Fibroblast of skin of left biceps (primary cell): ENCODE measurements around the gene ST6GALNAC3.
A peak's percentile ranks its signal among the peaks of the same experiment; 100 is the strongest.

Source experiments
- DNase-seq, 2 experiments: peaks; one replicate each; pipeline ENCODE4 v3.0.0-alpha.2; 2013; ENCODE audit warnings: low read depth in 2 of 2

Gene ST6GALNAC3

DNA sequence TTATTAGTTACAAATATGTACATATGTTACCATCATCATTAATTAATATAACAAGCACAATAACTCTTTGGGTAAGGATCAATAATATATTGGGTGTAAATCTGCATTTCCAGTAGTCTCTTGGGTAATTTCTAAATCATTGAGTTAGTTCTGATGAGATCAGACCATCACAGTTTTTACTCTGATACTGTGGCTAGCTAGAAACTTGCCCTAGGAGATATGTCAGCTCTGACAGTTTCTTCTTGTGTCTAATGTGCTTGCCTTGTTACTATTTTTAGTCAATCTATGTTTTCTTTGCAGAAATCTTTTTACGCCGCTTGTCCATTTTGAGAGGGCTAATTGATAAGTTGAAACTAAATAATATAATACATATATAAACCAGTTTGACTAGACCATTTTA, 507.2 kb downstream of the ST6GALNAC3 start:
- DNase-seq = no peak

DNA sequence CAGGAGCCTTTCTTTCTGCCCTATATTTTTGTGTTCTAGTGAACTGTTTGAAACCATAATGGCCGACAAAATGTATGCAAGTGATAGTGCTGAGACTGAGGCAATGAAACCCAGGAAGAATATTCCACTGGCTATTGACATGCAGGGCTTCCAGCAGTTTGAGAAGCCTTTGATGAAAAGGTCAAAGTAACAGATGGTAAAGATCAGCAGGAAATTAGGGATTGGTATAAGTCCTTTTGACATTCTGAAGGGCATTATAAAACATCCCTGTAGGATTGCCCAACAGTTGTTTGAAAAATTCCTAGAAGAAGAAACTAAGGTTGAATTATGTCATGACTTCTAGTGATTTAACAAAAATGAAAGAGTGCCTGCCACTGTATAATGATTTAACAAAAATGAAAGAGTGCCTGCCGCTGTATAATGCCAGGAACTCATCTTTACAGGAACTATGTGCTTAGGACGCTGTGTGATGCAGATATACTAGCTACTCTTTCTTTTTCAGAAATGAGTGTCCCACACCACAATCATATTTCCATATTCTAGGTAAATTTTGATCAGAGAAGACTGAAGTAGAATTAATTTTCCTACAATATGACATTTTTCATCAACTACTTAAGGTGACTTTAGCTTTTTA, 508.8 kb downstream of the ST6GALNAC3 start:
- DNase-seq = no peak

DNA sequence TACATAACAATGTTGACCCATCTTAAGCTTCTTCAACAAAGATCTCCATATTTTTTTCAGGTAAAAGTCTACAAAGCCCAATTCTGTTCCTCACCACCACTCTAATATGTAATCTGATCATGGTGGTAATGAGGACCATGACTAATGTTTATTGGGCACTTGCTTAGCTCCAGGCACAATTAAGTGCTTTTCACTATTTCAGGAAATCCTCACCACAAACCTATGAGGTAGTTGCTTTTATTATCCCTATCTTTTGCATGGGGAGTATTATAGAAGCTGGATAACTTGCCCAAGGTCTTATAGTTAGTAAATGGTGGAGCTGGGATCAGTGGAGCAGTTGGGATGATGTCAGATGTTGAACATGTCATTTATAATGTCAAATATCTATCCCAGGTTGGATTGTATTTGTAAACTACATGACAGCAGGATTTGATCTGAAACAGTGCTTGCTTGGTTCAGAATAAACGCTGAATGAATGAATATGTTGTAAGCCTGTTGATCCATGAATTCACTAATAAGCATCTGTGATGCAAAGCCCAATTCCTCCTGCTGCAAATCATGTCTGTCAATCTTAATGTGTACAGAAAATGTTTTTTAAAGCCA, 509.4 kb downstream of the ST6GALNAC3 start:
- no peak for DNase-seq

DNA sequence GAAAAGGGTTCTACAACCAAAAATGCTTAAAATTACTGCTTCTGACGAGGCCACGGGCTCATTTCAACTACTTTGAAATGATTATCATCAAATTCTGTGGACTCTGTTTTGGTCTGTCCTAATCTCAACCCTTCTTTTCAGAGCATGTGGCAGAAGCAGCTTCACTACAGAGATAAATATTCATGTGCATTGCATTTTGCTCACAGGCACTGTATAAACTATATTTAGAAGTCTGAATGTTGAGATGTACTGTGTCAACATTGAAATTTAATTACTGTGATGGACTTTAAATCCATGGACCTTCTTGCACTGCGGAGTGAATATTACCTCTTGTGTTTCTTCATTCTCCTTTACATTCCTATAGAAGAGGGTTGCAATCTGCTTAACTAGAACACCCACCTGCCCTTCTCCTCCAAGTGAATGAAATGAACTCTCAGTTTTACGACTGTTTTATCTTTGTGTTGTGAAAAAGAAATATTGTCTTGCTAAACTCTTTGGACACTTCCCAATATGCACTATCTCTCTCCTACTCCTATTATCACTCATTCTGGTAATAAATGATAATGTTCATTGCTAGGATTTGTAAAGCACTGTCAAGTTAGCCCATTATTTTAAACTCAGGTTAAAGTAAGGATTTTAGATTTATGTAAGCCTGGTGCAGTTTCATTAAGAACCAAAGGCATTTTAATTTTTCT, 511.6 kb downstream of the ST6GALNAC3 start:
- no peak for DNase-seq

DNA sequence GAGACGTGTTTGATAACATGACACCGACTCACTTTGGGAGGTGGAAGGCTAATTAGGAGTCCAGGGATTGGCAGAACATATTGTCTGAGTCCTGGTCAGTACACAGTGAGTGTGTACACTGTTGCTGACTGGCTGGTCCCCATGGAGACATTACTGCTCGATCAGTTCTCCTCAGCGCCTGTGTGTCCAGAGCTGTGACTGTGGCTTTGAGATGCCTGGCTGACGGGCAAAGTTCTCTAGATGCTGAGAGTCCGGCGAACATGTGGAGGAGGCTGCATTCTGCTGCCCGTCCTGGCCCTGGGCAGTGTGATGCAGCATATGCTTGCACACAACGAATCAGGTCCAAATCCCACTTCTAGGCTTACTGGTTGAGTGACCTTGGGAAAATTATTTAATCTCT, 512.7 kb downstream of the ST6GALNAC3 start:
- no peak for DNase-seq

DNA sequence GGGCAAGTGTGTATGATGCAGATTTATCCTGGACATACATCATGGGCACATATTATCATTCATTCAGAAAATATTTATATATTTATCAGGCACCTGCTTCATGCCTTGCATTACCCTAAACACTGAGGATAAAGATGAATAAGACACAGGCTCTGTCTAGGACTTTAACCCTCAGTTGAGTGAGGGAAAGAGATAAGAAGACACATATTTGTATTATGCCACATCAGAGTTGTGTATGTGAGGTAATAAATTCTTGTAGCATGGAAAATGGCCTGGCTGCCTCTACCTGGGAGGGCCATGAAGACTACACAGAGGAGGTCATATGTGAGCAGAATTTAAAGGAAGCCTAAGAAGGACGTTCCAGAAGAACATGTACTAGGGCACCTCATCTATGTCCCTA, 516.9 kb downstream of the ST6GALNAC3 start:
- DNase-seq = no peak

DNA sequence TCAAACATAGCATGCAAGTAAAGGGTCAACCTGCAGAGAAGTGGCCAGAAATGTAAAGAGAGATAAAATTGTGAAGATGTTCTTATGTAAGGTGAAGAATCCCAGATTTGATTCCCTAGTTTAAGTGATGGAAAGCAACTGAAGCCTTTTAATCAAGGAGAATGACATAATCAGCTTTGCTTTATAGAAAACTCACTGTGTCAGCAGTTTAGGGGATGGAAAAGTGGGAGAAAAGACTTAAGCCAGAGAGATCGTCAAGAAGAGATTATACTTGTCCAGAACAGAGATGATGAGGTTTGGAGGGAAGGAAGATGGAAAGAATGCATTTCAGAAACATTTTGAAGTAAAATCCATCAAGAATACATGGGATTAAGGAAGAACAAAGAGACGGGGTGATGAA, 517.4 kb downstream of the ST6GALNAC3 start:
- DNase-seq = no peak

DNA sequence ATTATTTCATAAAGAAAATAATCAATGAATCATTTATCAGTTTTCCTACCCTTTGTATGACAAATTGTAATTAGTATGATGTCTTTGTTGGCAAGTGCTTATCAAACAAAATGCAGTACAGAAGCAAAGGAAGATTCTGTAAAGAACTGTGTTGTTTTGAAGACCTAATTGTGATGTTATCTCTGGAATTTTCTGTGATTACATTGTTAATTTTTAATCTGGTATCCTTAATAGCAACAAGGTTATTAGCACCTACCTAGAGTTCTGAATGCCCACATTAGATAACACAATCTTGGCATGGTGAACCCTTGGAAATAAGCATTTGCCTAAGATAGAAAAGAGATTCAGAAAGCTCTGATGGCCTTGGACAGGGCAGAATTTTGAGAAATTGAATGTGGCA, 518.6 kb downstream of the ST6GALNAC3 start:
- no peak for DNase-seq

DNA sequence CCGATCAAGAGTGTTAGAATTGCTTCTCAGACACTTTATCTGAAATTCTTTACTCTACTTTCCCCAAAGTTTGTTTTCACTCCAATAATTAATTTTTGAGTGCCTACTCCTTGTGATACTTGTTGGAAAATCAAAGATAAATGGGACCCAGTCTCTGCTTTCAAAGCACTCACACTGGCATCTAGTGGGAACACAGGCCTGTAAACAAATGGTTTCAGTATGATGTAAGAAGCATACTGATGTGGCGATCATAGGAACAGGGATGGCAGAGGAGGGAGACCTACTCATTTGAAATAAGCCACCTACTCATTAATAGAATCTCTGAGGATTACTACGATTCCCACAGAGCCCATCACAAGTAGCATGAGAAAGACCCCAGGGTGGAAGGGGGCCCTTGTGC, 519.1 kb downstream of the ST6GALNAC3 start:
- no peak for DNase-seq

DNA sequence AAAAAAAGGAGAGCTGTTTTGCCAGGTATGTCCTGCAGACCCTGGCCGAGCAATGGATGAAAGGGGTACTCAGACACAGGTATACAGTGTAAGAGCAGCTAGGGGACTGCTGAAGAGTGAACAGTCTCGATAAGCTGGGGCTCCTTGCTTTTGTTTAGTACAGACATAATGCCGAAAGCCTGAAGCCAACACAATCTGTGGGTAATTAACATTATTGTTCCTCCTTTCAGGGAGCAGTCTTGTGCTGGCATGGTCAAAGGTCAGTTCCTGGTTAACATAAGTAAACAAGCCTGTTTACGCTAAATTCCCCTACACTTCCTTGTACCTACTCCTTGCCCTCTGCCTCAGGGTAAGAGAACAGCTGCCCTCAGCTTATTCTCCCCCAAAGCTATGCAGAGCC, 520.5 kb downstream of the ST6GALNAC3 start:
- no peak for DNase-seq

DNA sequence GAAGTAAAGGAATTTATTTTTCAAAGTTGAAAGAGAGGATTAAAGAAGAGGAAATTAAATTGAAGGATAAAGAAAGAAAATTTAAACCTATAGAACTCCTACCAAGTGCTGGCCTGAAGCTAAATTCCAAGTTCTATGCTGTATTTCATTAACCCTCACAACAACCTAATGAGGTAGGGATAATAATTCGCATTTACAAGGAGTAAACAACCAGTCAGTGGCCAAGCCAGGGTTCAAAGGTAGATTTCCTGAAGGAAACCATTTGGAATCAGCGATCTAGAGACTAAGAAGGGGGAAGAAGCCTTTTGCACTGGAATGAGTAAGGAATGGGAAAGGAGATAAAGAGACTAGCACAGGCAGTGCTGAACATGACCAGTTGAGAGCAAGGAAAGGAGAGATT, 526.9 kb downstream of the ST6GALNAC3 start:
- DNase-seq = no peak

DNA sequence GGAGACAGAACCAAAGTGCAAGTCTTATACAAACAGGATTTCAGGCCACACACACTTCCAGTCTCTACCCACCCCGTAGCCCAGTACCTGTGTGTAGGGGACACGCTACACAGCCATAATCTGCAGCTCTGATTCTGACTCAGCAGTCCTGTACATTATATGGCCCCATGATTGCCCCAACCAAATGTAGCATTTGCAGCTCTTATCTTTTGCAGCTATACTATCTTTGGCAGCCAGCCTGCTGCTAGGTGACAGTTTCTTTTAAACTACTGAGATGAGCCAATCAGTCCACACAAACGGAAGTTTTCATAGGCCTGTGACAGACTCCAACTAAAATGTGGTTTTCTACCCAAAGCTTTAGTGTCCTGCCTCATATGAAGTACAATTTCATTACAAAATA, 533.2 kb downstream of the ST6GALNAC3 start:
- no peak for DNase-seq

DNA sequence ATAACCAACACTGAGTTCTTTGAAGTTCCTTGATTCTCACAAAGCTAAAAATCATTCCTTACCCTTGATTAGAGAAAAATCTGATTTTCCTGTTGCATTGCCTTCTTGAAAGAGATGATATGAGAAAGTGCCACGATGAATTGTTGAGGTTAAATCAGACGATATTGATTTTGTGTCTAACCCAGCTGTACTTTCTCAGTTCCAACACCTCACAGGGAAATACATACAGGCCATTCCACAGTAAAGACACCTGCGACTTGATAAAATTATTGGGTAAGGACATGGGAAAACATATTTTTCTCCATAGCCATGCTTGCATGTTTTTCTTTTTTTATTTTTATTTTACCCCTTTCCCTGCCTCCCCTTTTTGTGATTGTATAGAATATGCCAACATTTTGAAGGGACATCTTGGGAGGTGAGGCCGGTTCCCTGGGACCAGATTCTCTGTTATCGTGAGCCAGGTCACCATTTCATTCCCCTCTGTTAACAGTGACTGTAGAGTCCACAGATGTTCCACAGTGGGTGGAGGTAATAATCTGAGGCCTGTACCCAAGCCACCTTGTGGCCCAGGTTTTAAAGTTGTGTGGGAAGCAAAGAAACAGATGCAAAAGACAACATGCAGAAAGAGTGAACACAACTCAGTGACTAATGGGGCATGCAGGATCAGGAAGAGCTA, 537.4 kb downstream of the ST6GALNAC3 start:
- no peak for DNase-seq

DNA sequence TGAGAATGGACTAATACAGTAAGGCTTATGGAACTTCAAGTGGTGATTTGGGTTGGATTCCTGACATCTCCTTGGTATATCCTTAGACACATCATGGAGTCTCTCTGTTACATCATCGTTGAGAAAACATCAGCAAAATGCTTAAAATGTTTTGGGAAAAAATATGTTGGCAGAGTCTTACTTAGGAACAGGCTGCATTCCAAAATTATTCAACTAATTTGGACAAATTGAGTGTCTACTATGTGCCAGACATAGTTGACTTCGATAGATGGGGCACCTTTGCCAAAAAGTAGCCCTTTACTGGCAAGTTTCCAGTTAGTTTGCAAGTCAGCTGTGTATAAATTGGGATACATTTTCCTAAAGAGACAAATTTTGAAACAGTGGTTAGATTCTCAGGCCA, 539.3 kb downstream of the ST6GALNAC3 start:
- DNase-seq = no peak

DNA sequence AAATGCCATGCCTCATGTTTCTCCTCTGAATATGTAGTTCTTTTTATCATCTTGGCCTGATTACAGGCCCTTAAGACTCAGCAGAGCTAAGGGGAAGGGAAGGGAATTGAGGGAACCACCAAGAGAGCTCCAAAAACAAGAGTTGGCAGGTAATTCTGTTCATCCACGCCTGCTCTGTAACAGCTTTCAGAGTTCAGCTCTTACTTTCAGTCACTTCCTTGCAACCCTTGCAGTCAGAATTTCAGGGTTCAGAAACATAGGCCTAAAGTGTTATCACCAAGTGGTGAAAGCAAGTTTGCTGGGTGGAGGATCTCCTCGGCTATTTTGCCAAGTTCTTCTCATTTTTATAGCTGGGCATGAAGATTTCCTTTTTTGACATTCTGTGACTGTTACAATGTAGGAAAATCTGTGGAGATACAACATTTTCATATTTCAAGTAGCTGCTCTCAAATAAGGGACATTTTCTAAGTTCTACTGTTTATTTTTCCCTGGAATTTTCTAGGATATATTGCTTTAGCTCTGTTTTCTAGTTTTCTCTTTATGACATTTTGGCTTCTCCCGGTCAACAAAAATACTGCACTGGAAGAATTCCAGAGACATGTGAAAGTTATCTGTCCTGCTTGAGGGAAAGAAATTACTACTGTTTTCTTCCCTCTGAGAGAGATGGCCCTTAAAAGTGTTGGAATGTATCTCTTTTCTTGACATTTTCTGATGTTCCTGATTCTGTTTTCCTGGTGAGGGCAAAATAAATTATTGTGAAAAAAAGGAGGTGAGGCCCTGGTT, 540.9 kb downstream of the ST6GALNAC3 start:
- DNase-seq = no peak

DNA sequence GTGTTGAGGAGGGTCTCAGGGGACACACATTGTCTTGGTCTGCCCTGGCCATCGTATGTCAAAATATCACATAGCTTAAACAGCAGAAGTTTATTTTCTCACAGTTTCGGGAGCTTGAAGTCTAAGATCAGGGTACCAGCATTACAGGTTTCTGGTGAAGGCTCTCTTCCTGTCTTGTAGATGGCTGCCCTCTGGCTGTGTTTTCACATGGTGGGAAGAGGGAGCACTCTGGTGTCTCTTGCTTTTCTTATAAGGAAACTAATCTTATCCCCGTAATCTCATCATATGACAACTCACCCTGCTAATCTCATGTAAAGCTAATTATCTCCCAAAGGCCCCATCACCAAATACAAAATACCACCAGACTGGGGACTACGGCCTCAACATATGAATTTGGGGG, 545.8 kb downstream of the ST6GALNAC3 start:
- DNase-seq = no peak

DNA sequence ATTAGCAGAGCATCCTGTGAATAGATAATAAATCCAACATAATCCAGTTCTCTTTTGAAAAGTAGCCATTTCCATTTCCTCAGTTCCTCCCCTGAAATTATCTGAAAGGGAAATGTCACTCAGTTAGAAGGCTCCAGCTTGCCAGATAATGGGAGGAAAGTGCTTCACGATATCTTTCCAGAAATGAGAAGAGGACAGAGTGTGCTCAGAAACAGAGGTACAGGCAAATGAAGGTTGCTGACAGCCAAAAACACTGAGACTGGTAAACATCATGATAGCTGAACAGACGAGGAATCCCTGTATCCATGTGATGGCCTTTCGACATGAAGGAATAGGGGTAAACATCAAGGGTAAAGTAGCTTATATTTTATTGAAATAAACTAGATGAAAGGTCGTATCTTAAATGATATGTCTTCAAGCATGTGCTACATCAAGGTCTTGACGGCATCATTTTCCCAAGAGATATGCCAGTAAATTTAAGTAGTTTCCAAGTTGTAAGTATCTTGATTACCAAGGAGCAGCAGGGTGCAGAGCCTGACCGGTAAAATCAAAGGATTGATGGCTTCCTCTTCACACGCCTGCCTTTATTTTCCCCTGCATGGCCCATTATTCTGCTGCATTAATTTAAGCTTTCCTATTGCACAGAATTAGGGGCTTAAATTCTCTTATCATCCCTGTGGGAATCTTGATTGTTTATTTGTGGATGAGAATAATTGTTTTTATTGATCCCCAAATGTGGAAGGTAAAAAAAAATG, 548.4 kb downstream of the ST6GALNAC3 start:
- DNase-seq = no peak

DNA sequence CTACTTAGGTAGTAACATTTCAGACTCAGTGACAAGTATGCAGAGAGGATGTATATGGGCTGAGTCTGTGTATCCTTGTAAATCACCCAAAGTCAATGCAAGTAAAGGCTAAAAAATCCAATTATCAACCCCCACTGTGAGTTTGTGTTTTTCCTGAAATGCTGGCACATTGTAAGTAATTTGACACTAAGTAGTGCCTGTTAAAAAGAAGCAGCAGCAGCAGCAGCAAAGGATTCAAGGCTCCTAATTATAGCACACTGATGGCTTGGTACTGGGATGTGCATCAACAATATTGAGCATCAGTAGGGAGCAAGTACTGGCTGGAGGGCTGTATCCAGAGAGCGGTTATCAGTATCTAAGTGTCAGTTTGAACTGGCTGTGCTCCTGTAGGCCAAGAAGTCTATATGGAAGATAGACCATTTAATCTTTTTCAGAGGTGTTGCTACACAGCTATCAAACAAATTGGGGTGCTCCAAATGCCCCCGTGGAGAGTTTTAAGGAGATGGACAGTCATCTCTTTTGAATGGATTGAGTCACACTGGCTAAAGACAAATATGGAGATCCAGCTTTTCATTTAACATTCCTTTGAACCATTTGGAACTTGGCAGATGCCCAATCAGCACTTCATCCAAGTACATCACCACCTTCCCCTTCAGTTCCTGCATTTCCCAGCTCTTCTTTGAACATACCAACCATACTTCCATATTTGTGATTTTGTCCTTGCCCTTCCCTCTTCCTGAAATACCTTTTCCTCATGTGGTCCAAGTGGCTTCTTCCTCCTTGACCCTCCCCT, 551.5 kb downstream of the ST6GALNAC3 start:
- DNase-seq = peak; percentile 48

DNA sequence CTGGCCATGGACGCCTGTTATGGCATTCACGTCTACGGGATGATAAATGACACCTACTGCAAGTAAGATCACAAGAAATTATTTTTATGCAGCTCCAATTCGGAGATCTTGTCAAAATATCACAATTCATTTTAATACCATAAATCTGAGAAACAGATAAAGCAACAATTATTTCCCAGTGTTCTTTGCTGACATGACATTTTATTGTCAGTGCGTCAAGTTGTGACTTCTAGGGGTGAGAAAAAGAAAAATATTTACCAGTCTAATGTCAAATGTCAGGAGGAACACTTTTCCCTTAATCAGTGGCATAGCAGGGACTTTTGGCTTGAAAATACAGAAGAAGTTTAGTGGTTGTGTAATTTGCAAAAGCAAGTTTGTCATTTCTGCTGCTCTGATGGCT, 553.0 kb downstream of the ST6GALNAC3 start:
- DNase-seq = no peak

DNA sequence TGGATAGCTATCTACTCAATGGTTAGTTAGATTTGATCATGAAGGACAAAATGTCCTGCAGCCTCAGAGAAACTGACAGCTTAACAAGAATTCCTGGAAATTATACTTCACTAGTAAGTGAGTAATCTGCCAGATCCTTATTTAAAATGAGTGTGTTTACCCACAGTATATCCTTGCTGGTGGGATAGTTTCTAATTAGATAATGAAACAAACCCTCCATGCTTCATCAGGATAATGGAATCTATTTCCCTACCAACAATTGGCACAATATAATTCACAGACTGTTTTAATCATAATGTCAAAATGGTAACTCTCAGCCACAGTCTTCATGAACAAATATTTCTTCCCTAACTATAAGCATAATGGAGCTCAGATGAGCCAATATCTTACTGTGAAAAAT, 553.4 kb downstream of the ST6GALNAC3 start:
- DNase-seq = peak; percentile 44 to 56
